HCEC 1CT (cell line): ENCODE measurements around the gene BTBD1.
A peak's percentile ranks its signal among the peaks of the same experiment; 100 is the strongest.
"Not testable (repeated sequence)": the region's sequence is repeated elsewhere in the genome, so short reads cannot be mapped to it uniquely, and the experiment has no call there.

Experiments used
- DNase-seq: peaks from one replicate; pipeline ENCODE4 v3.0.0-alpha.2; 2017

Gene BTBD1

GRCh38 chr15:83092309-83092976 lies 25.4 kb upstream of the BTBD1 start:
- peak; percentile 28 for DNase-seq

GRCh38 chr15:83091965-83092308 lies 24.9 kb upstream of the BTBD1 start:
- not testable (repeated sequence) for DNase-seq

GRCh38 chr15:83090465-83090864 lies 23.4 kb upstream of the BTBD1 start:
- no peak for DNase-seq

DNA sequence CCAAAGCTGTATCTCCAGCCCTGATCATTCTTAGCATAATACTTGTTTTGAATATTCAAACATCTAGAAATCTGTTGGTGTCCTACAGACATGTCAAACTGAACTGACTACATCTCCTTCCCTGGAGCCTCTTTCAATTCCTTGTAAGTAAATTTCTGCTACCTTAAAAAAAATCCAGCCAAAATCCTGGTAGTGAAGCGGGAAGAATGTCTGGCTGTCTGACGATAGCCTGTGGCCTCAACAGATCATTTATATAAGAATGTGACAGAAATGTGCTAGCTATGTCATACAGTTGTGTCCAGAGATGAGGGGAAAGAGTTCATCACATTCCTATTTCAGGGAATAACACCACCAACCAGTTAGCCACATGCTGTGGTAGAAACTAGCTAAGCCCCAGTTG lies 21.8 kb upstream of the BTBD1 start:
- no peak for DNase-seq

GRCh38 chr15:83087576-83087975 lies 20.5 kb upstream of the BTBD1 start:
- no peak for DNase-seq

DNA sequence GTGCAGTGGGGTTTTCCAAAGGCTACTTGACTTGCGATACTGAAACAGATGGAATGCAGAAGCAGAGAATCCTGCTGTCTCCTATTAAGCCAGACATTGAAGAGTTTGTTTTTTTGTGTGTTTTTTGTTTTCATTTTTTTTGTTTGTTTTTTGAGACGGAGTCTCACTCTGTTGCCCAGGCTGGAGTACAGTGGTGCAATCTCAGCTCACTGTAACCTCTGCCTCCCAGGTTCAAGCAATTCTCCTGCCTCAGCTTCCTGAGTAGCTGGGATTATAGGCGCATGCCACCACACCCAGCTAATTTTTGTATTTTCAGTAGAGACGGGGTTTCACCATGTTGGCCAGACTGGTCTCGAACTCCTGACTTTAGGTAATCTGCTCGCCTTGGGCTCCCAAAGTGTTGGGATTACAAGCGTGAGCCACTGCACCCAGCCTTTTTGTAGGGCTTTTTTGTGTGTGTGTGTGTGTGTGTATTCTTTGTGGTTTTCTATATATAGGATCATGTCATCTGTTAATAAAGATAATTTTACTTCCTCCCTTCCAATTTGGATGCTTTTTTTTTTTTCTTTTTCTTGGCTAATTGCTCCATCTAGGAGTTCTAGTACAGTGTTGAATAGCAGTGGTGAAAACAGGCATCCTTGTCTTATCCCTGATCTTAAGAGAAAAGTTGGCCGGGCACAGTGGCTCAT lies 19.0 kb upstream of the BTBD1 start:
- DNase-seq = not testable (repeated sequence)

- DNase-seq = not testable (repeated sequence)
Observed at GRCh38 chr15:83085461-83085860, 18.4 kb upstream of the BTBD1 start.

- DNase-seq = no peak
Observed at GRCh38 chr15:83082730-83083386, 15.8 kb upstream of the BTBD1 start.

DNA sequence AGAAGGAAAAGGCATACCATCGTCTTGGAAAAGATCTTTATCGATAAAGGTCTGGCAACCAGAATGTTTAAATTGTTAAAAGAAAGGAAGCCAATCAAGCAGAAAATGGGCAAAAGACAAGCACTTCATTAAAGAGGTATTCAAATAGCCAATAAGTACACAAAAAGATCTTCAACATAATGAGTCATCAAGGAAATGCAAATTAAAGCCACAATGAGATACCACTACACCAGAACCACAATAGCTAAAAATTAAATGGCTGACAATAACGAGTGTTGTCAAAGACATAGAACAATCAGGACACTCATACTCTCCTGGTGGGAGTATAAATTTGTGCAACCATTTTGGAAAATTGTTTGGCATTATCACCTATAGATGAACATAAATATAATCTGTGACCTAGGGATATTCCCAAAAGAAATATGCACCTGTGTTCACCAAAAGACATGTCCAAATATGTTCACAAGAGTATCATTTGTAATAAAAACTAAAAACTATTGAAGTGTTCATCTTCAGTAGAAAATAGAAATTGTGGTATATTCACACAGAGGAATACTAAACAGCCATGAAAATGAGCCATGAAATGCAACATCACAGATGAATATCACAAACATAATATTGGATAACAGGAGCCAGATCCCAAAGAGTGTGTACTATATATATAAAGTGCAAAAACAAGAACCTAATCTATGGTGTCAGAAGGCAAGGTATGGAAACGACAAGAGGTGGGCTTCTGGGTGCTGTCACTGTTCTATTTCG lies 14.4 kb upstream of the BTBD1 start:
- DNase-seq = no peak

- DNase-seq = no peak
Observed at GRCh38 chr15:83078712-83079111, 11.7 kb upstream of the BTBD1 start.

DNA sequence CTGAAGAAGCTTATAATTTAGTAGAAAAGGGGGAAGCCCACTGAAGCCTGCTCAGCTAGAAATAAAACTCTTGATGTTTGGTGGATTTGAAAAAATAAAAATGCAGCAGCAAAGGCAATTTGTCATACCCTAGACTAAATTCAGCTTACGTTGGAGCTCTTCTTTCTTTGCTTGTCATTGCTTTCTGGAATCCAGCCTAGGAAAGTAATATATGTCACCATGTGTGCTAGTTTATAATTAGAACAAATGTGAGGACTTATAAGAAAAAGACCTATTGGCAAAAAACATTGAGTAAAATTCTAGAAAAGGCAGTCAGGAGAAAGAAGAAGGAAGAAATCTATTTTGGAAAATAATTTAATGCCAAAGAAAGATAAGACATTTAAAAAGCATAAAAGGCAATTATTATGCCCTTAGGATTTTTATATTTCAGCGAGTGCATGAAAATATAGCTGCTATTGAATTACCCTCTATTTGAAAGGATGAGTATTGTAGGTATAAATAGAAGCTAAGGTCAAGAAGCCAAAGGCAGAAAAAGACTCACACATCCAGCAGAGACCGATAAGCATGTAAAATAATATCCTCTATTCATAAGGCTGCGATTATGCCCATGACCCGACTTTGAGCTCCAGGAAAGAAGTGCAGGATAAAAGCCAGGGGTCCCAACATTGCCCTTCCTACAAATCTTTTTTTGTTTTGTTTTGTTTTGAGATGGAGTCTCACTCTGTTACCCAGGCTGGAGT lies 10.6 kb upstream of the BTBD1 start:
- DNase-seq = no peak

GRCh38 chr15:83069211-83069642 lies 2.2 kb upstream of the BTBD1 start:
- DNase-seq = not testable (repeated sequence)

GRCh38 chr15:83068054-83068453 lies 1.0 kb upstream of the BTBD1 start:
- DNase-seq = no peak

GRCh38 chr15:83067638-83067962 lies 548 bp upstream of the BTBD1 start:
- DNase-seq = no peak

GRCh38 chr15:83066034-83066733 lies 868 bp downstream of the BTBD1 start:
- DNase-seq = no peak

GRCh38 chr15:83065431-83065830 lies 1.6 kb downstream of the BTBD1 start:
- no peak for DNase-seq

- peak; percentile 54 for DNase-seq
Observed at GRCh38 chr15:83064859-83065258, 2.2 kb downstream of the BTBD1 start.

GRCh38 chr15:83063551-83063950 lies 3.5 kb downstream of the BTBD1 start:
- no peak for DNase-seq

GRCh38 chr15:83062768-83063180 lies 4.3 kb downstream of the BTBD1 start:
- no peak for DNase-seq

DNA sequence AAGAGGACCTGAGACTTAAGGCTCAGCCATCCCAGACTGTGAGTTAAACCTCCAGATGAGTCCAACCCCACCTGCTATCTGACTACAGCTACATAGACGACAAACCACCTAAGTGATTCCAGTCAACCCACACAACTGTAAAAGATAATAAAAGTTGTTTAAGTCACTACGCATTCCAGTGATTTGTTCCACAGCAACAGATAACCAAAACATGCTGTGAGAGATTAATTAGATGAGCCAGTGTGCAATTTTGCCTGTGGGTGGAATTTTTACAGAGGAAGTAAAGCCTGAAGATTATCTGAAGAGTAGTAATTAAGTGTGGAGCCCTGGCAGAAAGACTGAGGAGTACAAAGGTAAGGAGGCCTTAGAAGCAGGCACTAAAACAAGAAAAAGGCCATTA lies 5.4 kb downstream of the BTBD1 start:
- DNase-seq = no peak

DNA sequence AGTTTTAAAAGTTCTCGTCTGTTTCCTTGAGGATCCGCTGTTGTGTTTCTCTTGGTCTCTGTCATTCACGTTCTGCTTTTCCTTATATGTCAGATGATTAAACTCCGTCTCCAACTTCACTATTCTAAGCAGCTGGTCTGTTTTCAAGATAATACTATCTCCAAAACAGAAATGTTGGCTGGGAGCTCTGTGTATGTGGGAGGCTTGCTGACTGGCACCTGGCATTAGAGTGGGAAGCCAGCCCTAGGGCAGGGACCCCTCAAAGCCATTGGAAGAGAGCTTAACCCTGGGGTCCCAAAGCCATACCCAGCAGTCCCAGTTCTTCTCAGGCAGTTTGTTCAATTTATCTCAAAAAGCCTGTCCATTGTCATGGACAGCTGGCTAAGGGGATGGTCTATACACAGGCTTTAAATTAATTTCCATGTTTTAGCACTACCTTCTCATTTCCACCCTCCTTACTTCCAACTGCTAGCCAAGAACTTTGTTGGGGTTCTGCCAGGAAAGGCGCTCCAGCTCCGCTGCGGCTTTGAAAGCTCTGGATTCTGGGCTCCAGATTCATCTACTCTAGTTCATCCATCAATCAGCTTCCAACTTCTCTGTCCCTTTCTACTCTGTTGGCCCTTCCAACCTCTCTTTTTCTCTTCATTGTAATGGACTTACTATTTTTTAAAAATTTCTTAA lies 9.2 kb downstream of the BTBD1 start:
- no peak for DNase-seq

DNA sequence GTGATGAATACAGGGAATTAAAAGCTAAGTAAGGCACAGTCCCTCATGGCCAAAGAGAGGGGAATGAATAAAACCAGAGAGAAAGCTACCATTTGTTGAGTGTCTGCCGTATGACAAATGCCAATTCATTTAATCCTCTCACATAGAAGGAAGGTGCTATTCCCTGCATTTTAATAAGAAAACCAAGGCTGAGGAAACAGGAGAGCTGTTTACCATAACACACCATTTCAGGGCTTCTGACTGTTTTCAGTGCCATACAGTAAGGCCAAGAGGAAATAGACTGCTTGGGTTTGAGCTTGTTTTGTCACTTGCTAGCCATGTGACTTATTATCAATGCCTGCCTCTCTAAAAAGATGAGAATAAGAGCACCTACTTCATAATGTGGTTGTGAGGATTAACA lies 10.1 kb downstream of the BTBD1 start:
- no peak for DNase-seq
